Measurements from ENCODE around the gene HMGB1. TPM values are rescaled to one million over a fixed set of nuclear protein-coding genes. Genes with fewer than 3 reads are reported as not detected.

HMGB1 gene
- total RNA-seq, 1 donor from 2014 or later: 271 TPM

Other genes with a start within 250 kb of the HMGB1 start
- 4.5 TPM for gene KATNAL1, start 158.4 kb downstream of the HMGB1 start, total RNA-seq
- not detected for gene UBE2L5, start 43.4 kb downstream of the HMGB1 start, total RNA-seq
- 5.7 TPM for gene USPL1, start 152.0 kb upstream of the HMGB1 start, total RNA-seq

Measured in esophagus mucosa (tissue), 1 donor.